Vagina (tissue), 2 donors: ENCODE measurements around the gene ABLIM2.

Source experiments
- POLR2A ChIP-seq, 2 donors: fragments of 450-650 bp; IDR thresholded peaks; one replicate each; pipeline ENCODE4 v1.6.1; 2017; ENCODE audit warnings: antibody characterized with exemption in 2 of 2, mild to moderate bottlenecking in 2 of 2, moderate library complexity in 2 of 2
- POLR2AphosphoS5 ChIP-seq, 2 donors: sonication (generic); formaldehyde crosslinking; IDR thresholded peaks; one replicate each; pipeline ENCODE4 v1.9.0; 2017; ENCODE audit warnings: antibody characterized with exemption in 2 of 2, mild to moderate bottlenecking in 2 of 2, low read depth in 1 of 2; ENCODE audit not compliant: insufficient read depth in 1 of 2
- TF ChIP-seq, protein P1 (sequence below), 3 experiments: fragments of 450-650 bp in 2 of 3; fragments of 200-600 bp in 1 of 3; sonication (generic) in 1 of 3; IDR thresholded peaks; one replicate each; pipeline ENCODE4 v1.5.1; 2017 to 2019; ENCODE audit warnings: antibody characterized with exemption in 3 of 3, mild to moderate bottlenecking in 2 of 3, moderate library complexity in 2 of 3

DNA sequence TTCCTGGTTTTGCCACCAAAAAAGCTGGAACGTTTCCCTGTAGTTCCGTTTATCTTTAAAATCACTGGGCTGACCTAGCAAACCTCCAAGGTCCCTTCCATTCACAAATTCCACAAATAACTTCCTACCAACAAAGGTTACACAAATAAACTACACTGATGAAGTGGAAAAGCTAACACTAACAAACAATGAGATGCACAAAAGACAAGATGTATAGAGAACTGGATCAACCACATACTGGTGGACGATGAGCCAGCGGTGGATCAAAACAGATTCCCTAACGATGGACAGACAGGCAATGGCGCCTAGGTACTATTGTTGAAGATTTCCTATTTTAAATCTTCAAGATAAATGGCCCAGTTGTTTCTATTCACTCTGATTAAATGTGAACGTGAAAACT, 234.4 kb downstream of the ABLIM2 start:
- no peak for TF ChIP-seq POLR2AphosphoS5 (IDR thresholded peaks at IDR 0.05; ENCODE audit: insufficient read depth in 1 of 2, low read depth in 1 of 2)
- no peak for TF ChIP-seq POLR2A (IDR thresholded peaks at IDR 0.05)
- TF ChIP-seq, protein P1, sequence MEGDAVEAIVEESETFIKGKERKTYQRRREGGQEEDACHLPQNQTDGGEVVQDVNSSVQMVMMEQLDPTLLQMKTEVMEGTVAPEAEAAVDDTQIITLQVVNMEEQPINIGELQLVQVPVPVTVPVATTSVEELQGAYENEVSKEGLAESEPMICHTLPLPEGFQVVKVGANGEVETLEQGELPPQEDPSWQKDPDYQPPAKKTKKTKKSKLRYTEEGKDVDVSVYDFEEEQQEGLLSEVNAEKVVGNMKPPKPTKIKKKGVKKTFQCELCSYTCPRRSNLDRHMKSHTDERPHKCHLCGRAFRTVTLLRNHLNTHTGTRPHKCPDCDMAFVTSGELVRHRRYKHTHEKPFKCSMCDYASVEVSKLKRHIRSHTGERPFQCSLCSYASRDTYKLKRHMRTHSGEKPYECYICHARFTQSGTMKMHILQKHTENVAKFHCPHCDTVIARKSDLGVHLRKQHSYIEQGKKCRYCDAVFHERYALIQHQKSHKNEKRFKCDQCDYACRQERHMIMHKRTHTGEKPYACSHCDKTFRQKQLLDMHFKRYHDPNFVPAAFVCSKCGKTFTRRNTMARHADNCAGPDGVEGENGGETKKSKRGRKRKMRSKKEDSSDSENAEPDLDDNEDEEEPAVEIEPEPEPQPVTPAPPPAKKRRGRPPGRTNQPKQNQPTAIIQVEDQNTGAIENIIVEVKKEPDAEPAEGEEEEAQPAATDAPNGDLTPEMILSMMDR (IDR thresholded peaks at IDR 0.05), result no peak
